SK-N-SH (cell line): ENCODE measurements around the gene EIF6. TPM values are rescaled to one million over a fixed set of nuclear protein-coding genes. Genes with fewer than 3 reads are reported as not detected.
A peak's percentile ranks its signal among the peaks of the same experiment; 100 is the strongest.
"Not testable (repeated sequence)": the region's sequence is repeated elsewhere in the genome, so short reads cannot be mapped to it uniquely, and the experiment has no call there.

Experiments used
- CTCF ChIA-PET: fragments of 300-600, 350-600 bp; formaldehyde crosslinking; extraction: SDS; loops from one replicate; lab custom pipeline; 2021; lab: Yijun Ruan, JAX
- POLR2A ChIA-PET: fragments of 350-600 bp; sonication (Branson Sonifier 250); formaldehyde crosslinking; extraction: SDS; loops from one replicate; lab custom pipeline; 2020; ENCODE audit warnings: antibody characterized with exemption, inconsistent platforms; lab: Yijun Ruan, JAX
- DNase-seq: peaks from one replicate; pipeline ENCODE4 v3.0.0; 2012
- H2AFZ ChIP-seq: fragments of 200-600 bp; sonication (generic); 2 replicates; pipeline ENCODE4 v1.8.1; 2016; ENCODE audit warnings: antibody characterized with exemption, mild to moderate bottlenecking, low read depth
- H3F3A ChIP-seq: fragments of 200-600 bp; sonication (generic); replicated peaks from 2 replicates; pipeline ENCODE3; 2016; ENCODE audit warnings: antibody characterized with exemption, mild to moderate bottlenecking; ENCODE audit not compliant: insufficient read depth
- H3K27ac ChIP-seq, 2 experiments: fragments of 200-500 bp in 1 of 2; fragments of 200-600 bp in 1 of 2; sonication (Bioruptor generic) in 1 of 2; sonication (generic), shearing (Covaris generic) in 1 of 2; 2 replicates each; pipeline versions ENCODE4 v1.5.1 to v1.6.1; 2014 to 2016; ENCODE audit warnings: low read depth in 2 of 2, inconsistent platforms in 1 of 2, low read length in 1 of 2, mild to moderate bottlenecking in 1 of 2, mixed read lengths in 1 of 2
- H3K27me3 ChIP-seq: fragments of 200-600 bp; sonication (generic), shearing (Covaris generic); 2 replicates; pipeline ENCODE4 v1.6.1; 2016; ENCODE audit warnings: mixed run types; ENCODE audit not compliant: insufficient read depth
- H3K36me3 ChIP-seq, 2 experiments: fragments of 200-500 bp in 1 of 2; fragments of 200-600 bp in 1 of 2; sonication (Bioruptor generic) in 1 of 2; sonication (generic) in 1 of 2; replicated peaks in 1 of 2; 2 replicates each; pipeline versions ENCODE3 to v1.5.1; 2014 to 2016; ENCODE audit warnings: low read length in 1 of 2, mild to moderate bottlenecking in 1 of 2; ENCODE audit not compliant: insufficient read depth in 2 of 2, control insufficient read depth in 1 of 2
- H3K4me1 ChIP-seq, 2 experiments: fragments of 200-500 bp in 1 of 2; fragments of 200-600 bp in 1 of 2; sonication (Bioruptor generic) in 1 of 2; sonication (generic), shearing (Covaris generic) in 1 of 2; 2 replicates each; pipeline versions ENCODE4 v1.5.1 to v1.6.1; 2014 to 2016; ENCODE audit warnings: low read depth in 1 of 2, low read length in 1 of 2, mixed run types in 1 of 2; ENCODE audit not compliant: insufficient read depth in 2 of 2, control insufficient read depth in 1 of 2
- H3K4me2 ChIP-seq: fragments of 200-600 bp; sonication (generic), shearing (Covaris generic); 2 replicates; pipeline ENCODE4 v1.6.1; 2017; ENCODE audit warnings: mixed run types
- H3K4me3 ChIP-seq, 2 experiments: fragments of 200-500 bp in 1 of 2; fragments of 200-600 bp in 1 of 2; sonication (Bioruptor generic) in 1 of 2; sonication (generic), shearing (Covaris generic) in 1 of 2; 2 replicates each; pipeline versions ENCODE4 v1.5.1 to v1.8.1; 2014 to 2016; ENCODE audit warnings: low read depth in 2 of 2, inconsistent platforms in 1 of 2, low read length in 1 of 2, mild to moderate bottlenecking in 1 of 2, mixed read lengths in 1 of 2, moderate library complexity in 1 of 2
- H3K79me2 ChIP-seq: fragments of 200-600 bp; sonication (generic); 2 replicates; pipeline ENCODE4 v1.8.1; 2017; ENCODE audit warnings: mild to moderate bottlenecking; ENCODE audit not compliant: insufficient read depth
- H3K9ac ChIP-seq: fragments of 200-600 bp; sonication (generic); 2 replicates; pipeline ENCODE4 v1.6.1; 2017; ENCODE audit warnings: mixed run types
- H3K9me2 ChIP-seq: fragments of 200-600 bp; sonication (generic); 2 replicates; pipeline ENCODE4 v1.6.1; 2017; ENCODE audit warnings: mixed run types
- H3K9me3 ChIP-seq: fragments of 200-600 bp; sonication (generic); 2 replicates; pipeline ENCODE4 v1.6.1; 2017; ENCODE audit warnings: mixed run types, mild to moderate bottlenecking, moderate library complexity
- H4K20me1 ChIP-seq: fragments of 200-600 bp; sonication (generic); 2 replicates; pipeline ENCODE4 v1.6.1; 2017; ENCODE audit warnings: mild to moderate bottlenecking, mixed run types; ENCODE audit not compliant: insufficient read depth
- EP300 ChIP-seq, 2 experiments: IDR thresholded peaks; 2 replicates each; pipeline versions ENCODE4 v1.4.0 to v1.6.1; 2012; ENCODE audit warnings: borderline replicate concordance in 1 of 2, low read depth in 1 of 2, low read length in 1 of 2
- FOSL2 ChIP-seq: IDR thresholded peaks from 2 replicates; pipeline ENCODE4 v1.4.0; 2012; ENCODE audit warnings: low read depth, mild to moderate bottlenecking, moderate library complexity, borderline replicate concordance
- FOXM1 ChIP-seq: IDR thresholded peaks from 2 replicates; pipeline ENCODE4 v1.4.0; 2012; ENCODE audit warnings: low read depth, mild to moderate bottlenecking
- NFIC ChIP-seq: IDR thresholded peaks from 2 replicates; pipeline ENCODE4 v1.4.0; 2012; ENCODE audit warnings: borderline replicate concordance
- POLR2AphosphoS5 ChIP-seq: IDR thresholded peaks from 2 replicates; pipeline ENCODE4 v1.6.1; 2012; ENCODE audit warnings: low read depth, low read length
- TCF12 ChIP-seq: IDR thresholded peaks from 2 replicates; pipeline ENCODE4 v1.4.0; 2012
- TEAD4 ChIP-seq: IDR thresholded peaks from 2 replicates; pipeline ENCODE4 v1.4.0; 2012; ENCODE audit warnings: mild to moderate bottlenecking, borderline replicate concordance; ENCODE audit not compliant: insufficient read depth
- WGBS: methylation state at CpG from one replicate; pipeline ENCODE4 v1.1.6; 2017; ENCODE audit warnings: low lambda C conversion rate; 5-methylcytosine and 5-hydroxymethylcytosine counted together
- polyA plus RNA-seq, 3 experiments: library from polyadenylated mRNA; depleted of rRNA; stranded (reverse); fragments of >200 nt; gene quantifications; 2 replicates each; pipeline ENCODE4 v1.2.3, GENCODE V29; 2012
- TF ChIP-seq, protein P1 (sequence below): IDR thresholded peaks from 2 replicates; pipeline ENCODE4 v1.4.0; 2012; ENCODE audit warnings: low read depth
- TF ChIP-seq, protein P2 (sequence below): IDR thresholded peaks from 2 replicates; pipeline ENCODE4 v1.6.1; 2012; ENCODE audit warnings: mild to moderate bottlenecking, low read depth, low read length, moderate library complexity
- TF ChIP-seq, protein P3 (sequence below): IDR thresholded peaks from 2 replicates; pipeline ENCODE4 v1.4.0; 2012; ENCODE audit warnings: low read depth, borderline replicate concordance
- TF ChIP-seq, protein P4 (sequence below): IDR thresholded peaks from 2 replicates; pipeline ENCODE4; 2012

Gene EIF6
- polyA plus RNA-seq, 1 of the 3 experiments (the other 2 are of a cell fraction), result 356 TPM

DNA sequence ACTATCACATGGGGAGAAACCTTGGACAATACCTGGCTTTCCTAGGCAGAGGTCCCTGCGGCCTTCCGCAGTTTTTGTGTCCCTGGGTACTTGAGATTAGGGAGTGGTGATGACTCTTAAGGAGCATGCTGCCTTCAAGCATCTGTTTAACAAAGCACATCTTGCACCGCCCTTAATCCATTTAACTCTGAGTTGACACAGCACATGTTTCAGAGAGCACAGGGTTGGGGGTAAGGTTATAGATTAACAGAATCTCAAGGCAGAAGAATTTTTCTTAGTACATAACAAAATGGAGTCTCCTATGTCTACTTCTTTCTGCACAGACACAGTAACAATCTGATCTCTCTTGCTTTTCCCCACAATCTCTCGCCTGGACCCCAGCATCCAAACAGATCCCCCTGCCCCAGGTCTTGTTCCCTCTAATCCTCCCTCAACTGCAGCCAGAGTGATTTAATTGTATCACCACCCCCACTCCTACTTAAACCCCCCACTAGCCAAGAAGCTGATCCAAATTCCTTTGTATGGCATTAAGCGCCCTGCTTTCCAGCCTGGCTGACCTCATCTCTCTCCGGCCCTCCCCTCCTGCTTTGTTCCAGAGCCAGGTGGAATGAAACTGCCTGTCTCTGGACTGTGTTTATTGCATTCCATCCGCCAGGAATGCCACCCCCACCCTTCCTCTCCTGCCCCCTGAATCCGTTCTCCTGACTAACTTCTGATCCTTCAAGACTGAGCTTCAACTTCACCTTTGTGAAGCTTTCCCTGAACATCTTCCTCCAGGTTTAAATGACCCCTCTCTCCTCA lies 21.6 kb downstream of the EIF6 start:
- H3K9me2 ChIP-seq, H3K4me3 ChIP-seq, H3K36me3 ChIP-seq, H3K27me3 ChIP-seq, CTCF ChIA-PET, POLR2A ChIA-PET, H2AFZ ChIP-seq, H3F3A ChIP-seq, DNase-seq, H3K79me2 ChIP-seq, H4K20me1 ChIP-seq, H3K9me3 ChIP-seq: not testable (repeated sequence)
- Histone ChIP-seq H3K27ac (peak overlapping the region; percentile 43 to 85), H3K9ac (peak overlapping the region; percentile 27), H3K4me2 (peak overlapping the region; percentile 62), H3K4me1 (peaks cover 11 to 14% of the 10 kb centered on the region in 2 experiments; a peak in 2 of 4 replicates)
- TF ChIP-seq TEAD4 (peak; percentile 90; the same call in 1 of the 2 replicates), TCF12 (peak; percentile 95), EP300 (IDR thresholded peaks at IDR 0.05; ENCODE audit: borderline replicate concordance in 1 of 2, low read depth in 1 of 2, low read length in 1 of 2) (peak in 1 of 2 experiments; percentile 81; a peak in 2 of 4 replicates), POLR2AphosphoS5 (peak; percentile 67; the same call in 1 of the 2 replicates), NFIC (peak; percentile 91), FOXM1 (0 out of 2 replicates have a peak, but pooled peaks have one; percentile 10), FOSL2 (peak; percentile 63; the same call in 1 of the 2 replicates)
- TF ChIP-seq, protein P1, sequence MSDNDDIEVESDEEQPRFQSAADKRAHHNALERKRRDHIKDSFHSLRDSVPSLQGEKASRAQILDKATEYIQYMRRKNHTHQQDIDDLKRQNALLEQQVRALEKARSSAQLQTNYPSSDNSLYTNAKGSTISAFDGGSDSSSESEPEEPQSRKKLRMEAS, result peak; percentile 54; the same call in 1 of the 2 replicates
- TF ChIP-seq, protein P2, sequence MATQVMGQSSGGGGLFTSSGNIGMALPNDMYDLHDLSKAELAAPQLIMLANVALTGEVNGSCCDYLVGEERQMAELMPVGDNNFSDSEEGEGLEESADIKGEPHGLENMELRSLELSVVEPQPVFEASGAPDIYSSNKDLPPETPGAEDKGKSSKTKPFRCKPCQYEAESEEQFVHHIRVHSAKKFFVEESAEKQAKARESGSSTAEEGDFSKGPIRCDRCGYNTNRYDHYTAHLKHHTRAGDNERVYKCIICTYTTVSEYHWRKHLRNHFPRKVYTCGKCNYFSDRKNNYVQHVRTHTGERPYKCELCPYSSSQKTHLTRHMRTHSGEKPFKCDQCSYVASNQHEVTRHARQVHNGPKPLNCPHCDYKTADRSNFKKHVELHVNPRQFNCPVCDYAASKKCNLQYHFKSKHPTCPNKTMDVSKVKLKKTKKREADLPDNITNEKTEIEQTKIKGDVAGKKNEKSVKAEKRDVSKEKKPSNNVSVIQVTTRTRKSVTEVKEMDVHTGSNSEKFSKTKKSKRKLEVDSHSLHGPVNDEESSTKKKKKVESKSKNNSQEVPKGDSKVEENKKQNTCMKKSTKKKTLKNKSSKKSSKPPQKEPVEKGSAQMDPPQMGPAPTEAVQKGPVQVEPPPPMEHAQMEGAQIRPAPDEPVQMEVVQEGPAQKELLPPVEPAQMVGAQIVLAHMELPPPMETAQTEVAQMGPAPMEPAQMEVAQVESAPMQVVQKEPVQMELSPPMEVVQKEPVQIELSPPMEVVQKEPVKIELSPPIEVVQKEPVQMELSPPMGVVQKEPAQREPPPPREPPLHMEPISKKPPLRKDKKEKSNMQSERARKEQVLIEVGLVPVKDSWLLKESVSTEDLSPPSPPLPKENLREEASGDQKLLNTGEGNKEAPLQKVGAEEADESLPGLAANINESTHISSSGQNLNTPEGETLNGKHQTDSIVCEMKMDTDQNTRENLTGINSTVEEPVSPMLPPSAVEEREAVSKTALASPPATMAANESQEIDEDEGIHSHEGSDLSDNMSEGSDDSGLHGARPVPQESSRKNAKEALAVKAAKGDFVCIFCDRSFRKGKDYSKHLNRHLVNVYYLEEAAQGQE, result 0 out of 2 replicates have a peak, but pooled peaks have one; percentile 23
- TF ChIP-seq, protein P3, sequence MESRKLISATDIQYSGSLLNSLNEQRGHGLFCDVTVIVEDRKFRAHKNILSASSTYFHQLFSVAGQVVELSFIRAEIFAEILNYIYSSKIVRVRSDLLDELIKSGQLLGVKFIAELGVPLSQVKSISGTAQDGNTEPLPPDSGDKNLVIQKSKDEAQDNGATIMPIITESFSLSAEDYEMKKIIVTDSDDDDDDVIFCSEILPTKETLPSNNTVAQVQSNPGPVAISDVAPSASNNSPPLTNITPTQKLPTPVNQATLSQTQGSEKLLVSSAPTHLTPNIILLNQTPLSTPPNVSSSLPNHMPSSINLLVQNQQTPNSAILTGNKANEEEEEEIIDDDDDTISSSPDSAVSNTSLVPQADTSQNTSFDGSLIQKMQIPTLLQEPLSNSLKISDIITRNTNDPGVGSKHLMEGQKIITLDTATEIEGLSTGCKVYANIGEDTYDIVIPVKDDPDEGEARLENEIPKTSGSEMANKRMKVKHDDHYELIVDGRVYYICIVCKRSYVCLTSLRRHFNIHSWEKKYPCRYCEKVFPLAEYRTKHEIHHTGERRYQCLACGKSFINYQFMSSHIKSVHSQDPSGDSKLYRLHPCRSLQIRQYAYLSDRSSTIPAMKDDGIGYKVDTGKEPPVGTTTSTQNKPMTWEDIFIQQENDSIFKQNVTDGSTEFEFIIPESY, result 0 out of 2 replicates have a peak, but pooled peaks have one; percentile 22
- TF ChIP-seq, protein P4, sequence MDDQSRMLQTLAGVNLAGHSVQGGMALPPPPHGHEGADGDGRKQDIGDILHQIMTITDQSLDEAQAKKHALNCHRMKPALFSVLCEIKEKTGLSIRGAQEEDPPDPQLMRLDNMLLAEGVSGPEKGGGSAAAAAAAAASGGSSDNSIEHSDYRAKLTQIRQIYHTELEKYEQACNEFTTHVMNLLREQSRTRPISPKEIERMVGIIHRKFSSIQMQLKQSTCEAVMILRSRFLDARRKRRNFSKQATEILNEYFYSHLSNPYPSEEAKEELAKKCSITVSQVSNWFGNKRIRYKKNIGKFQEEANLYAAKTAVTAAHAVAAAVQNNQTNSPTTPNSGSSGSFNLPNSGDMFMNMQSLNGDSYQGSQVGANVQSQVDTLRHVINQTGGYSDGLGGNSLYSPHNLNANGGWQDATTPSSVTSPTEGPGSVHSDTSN, result peak; percentile 88
- WGBS, result 28% methylated on average over 5 of the region's 8 CpGs

DNA sequence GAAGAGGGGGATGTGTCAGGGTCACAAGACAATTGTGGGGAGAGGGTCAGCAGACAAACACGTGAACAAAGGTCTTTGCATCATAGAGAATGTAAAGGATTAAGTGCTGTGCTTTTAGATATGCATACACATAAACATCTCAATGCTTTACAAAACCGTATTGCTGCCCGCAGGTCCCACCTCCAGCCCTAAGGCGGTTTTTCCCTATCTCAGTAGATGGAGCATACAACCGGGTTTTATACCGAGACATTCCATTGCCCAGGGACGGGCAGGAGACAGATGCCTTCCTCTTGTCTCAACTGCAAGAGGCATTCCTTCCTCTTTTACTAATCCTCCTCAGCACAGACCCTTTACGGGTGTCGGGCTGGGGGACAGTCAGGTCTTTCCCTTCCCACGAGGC lies 22.3 kb downstream of the EIF6 start:
- H3K27me3 ChIP-seq, DNase-seq, H3K36me3 ChIP-seq, H4K20me1 ChIP-seq, H3K79me2 ChIP-seq, H2AFZ ChIP-seq, H3K4me2 ChIP-seq, H3K9me3 ChIP-seq, CTCF ChIA-PET, H3K27ac ChIP-seq, H3K9ac ChIP-seq, H3K9me2 ChIP-seq, H3K4me3 ChIP-seq: not testable (repeated sequence)
- 73% methylated on average over 7 of the region's 10 CpGs for WGBS
- POLR2A ChIA-PET, result interaction anchor here (0.9 kb wide), 1 partner anchor 15 kb away, joined by 3 read pairs; no protein-coding TSS in a partner anchor
- H3K4me1 ChIP-seq, result peaks cover 15 to 20% of the 10 kb centered on the region in 2 experiments; a peak in 2 of 4 replicates
- H3F3A ChIP-seq, result peaks cover 14% of the 10 kb centered on the region
